Endothelial cell of umbilical vein (primary cell): ENCODE measurements around the gene ARHGAP22. TPM values are rescaled to one million over a fixed set of nuclear protein-coding genes. Genes with fewer than 3 reads are reported as not detected.

Experiments
- BruUV-seq: library from RNA; stranded (reverse); fragments of 400-500 nt; replicated peaks from 2 replicates; lab custom pipeline; 2021; lab: Mats Ljungman, UMichigan
- CTCF ChIA-PET: fragments of 300-600, 350-600 bp; sonication (Branson Sonifier 250); formaldehyde crosslinking; loops from one replicate; lab custom pipeline; 2021; ENCODE audit warnings: antibody characterized with exemption, inconsistent platforms; lab: Charles Lee
- POLR2A ChIA-PET: fragments of 300-600, 350-600 bp; sonication (Branson Sonifier 250); formaldehyde crosslinking; loops from one replicate; lab custom pipeline; 2021; ENCODE audit warnings: antibody characterized with exemption, inconsistent platforms; lab: Charles Lee
- DNase-seq: peaks from one replicate; pipeline ENCODE4 v3.0.0-alpha.2; 2011; ENCODE audit warnings: low read depth, low spot score
- FAIRE-seq: peaks from 2 replicates; lab custom pipeline; 2011; peaks lifted over from hg19 to GRCh38; lab: Jason Lieb, UNC
- H2AFZ ChIP-seq: 2 replicates; pipeline ENCODE4 v1.6.0; 2012; ENCODE audit warnings: low read depth, low read length, control low read depth, inconsistent platforms
- H3K27ac ChIP-seq: 2 replicates; pipeline ENCODE4 v1.5.1; 2011; ENCODE audit warnings: low read depth, mild to moderate bottlenecking, control low read depth, low read length, moderate library complexity; ENCODE audit not compliant: insufficient read depth
- H3K27me3 ChIP-seq, 2 experiments: 2 replicates each; pipeline versions ENCODE4 v1.6.0 to v1.6.1; 2011; ENCODE audit warnings: low read length in 2 of 2, mixed read lengths in 1 of 2; ENCODE audit not compliant: control insufficient read depth in 2 of 2, insufficient read depth in 2 of 2
- H3K36me3 ChIP-seq, 2 experiments: 2 replicates in 1 of 2; 3 replicates in 1 of 2; pipeline ENCODE4 v1.5.1; 2011; ENCODE audit warnings: low read length in 2 of 2, mild to moderate bottlenecking in 1 of 2, moderate library complexity in 1 of 2; ENCODE audit not compliant: control insufficient read depth in 2 of 2, insufficient read depth in 2 of 2; ENCODE audit errors: extremely low read depth in 1 of 2
- H3K4me1 ChIP-seq: 3 replicates; pipeline ENCODE4 v1.5.1; 2011; ENCODE audit warnings: mild to moderate bottlenecking, low read length; ENCODE audit not compliant: control insufficient read depth, insufficient read depth; ENCODE audit errors: extremely low read depth
- H3K4me2 ChIP-seq: 2 replicates; pipeline ENCODE4 v1.6.1; 2011; ENCODE audit warnings: low read length, control low read depth, mixed read lengths; ENCODE audit not compliant: insufficient read depth
- H3K4me3 ChIP-seq, 3 experiments: fragments of 200-600 bp in 1 of 3; sonication (generic), shearing (Covaris generic) in 1 of 3; replicated peaks in 1 of 3; 2 replicates each; pipeline ENCODE4 v1.5.1; 2011 to 2016; ENCODE audit warnings: control low read depth in 3 of 3, low read length in 3 of 3, mild to moderate bottlenecking in 2 of 3, inconsistent platforms in 1 of 3, low read depth in 1 of 3, moderate library complexity in 1 of 3; ENCODE audit not compliant: insufficient read depth in 1 of 3
- H3K79me2 ChIP-seq: 2 replicates; pipeline ENCODE4 v1.6.0; 2012; ENCODE audit warnings: low read length, inconsistent platforms; ENCODE audit not compliant: control insufficient read depth, insufficient read depth
- H3K9ac ChIP-seq: replicated peaks from 2 replicates; pipeline ENCODE3; 2011; ENCODE audit warnings: low read length, control low read depth; ENCODE audit not compliant: insufficient read depth; ENCODE audit errors: extremely low read depth
- H3K9me1 ChIP-seq: replicated peaks from 3 replicates; pipeline ENCODE4 v1.6.0; 2011; ENCODE audit warnings: mild to moderate bottlenecking, low read length; ENCODE audit not compliant: control insufficient read depth, insufficient read depth; ENCODE audit errors: extremely low read depth
- H3K9me3 ChIP-seq: replicated peaks from 2 replicates; pipeline ENCODE4 v1.5.1; 2012; ENCODE audit warnings: low read length, inconsistent platforms; ENCODE audit not compliant: control insufficient read depth, insufficient read depth
- H4K20me1 ChIP-seq: replicated peaks from 2 replicates; pipeline ENCODE3; 2011; ENCODE audit warnings: mild to moderate bottlenecking, low read length; ENCODE audit not compliant: control insufficient read depth, insufficient read depth; ENCODE audit errors: extremely low read depth
- EZH2 ChIP-seq: IDR thresholded peaks from 2 replicates; pipeline ENCODE4 v1.6.1; 2012; ENCODE audit warnings: borderline replicate concordance, low read depth, mild to moderate bottlenecking, moderate library complexity, low read length, inconsistent platforms; ENCODE audit not compliant: severe bottlenecking
- FOS ChIP-seq: IDR thresholded peaks from 2 replicates; pipeline ENCODE4 v1.6.1; 2011; ENCODE audit warnings: mild to moderate bottlenecking, low read length, moderate library complexity, borderline replicate concordance; ENCODE audit not compliant: insufficient read depth
- GATA2 ChIP-seq: IDR thresholded peaks from 2 replicates; pipeline ENCODE4 v1.7.0; 2011; ENCODE audit warnings: low read depth, mild to moderate bottlenecking, moderate library complexity, mixed read lengths, low read length; ENCODE audit not compliant: insufficient read length, insufficient read depth
- JUN ChIP-seq: IDR thresholded peaks from 2 replicates; pipeline ENCODE4 v1.6.1; 2011; ENCODE audit warnings: borderline replicate concordance, low read depth; ENCODE audit not compliant: insufficient read length, insufficient read depth
- MYC ChIP-seq: IDR thresholded peaks from one replicate; pipeline ENCODE4 v1.6.1; 2011; ENCODE audit warnings: mild to moderate bottlenecking, low read depth, low read length
- POLR2A ChIP-seq: IDR thresholded peaks from 2 replicates; pipeline ENCODE4 v1.6.1; 2012; ENCODE audit warnings: low read depth, mild to moderate bottlenecking, control low read depth, low read length
- POLR2AphosphoS5 ChIP-seq: IDR thresholded peaks from 2 replicates; pipeline ENCODE4 v1.6.1; 2012; ENCODE audit warnings: low read depth, mild to moderate bottlenecking, control low read depth, low read length, moderate library complexity; ENCODE audit not compliant: insufficient read depth
- dilution Hi-C: fragments of 300-500 bp; cut with MboI; formaldehyde crosslinking; loops from one replicate; pipeline ENCODE4 v1.15.0; 2019; ENCODE audit warnings: low sequenced_read_pairs; ENCODE audit not compliant: extremely low pct_ligation_motif_present
- intact Hi-C: fragments of 100-400 bp; cut with micrococcal nuclease; formaldehyde crosslinking; loops from one replicate; pipeline ENCODE4 v1.10.0; 2022
- polyA plus RNA-seq, 4 experiments: library from polyadenylated mRNA; depleted of rRNA in 3 of 4; stranded (reverse) in 3 of 4; unstranded in 1 of 4; fragments of >200 nt; gene quantifications; 2 replicates each; pipeline versions ENCODE4 v1.2.1 to v1.2.3, GENCODE V29; 2011 to 2012; ENCODE audit warnings: missing spikeins in 1 of 4
- total RNA-seq: library from RNA; stranded (reverse); gene quantifications from 2 replicates; pipeline ENCODE4 v1.2.3, GENCODE V29; 2021
- TF ChIP-seq, protein P1 (sequence below): IDR thresholded peaks from 2 replicates; pipeline ENCODE4 v1.6.1; 2011; ENCODE audit not compliant: insufficient read depth, insufficient read length
- TF ChIP-seq, protein P2 (sequence below), 2 donors: IDR thresholded peaks; 1 replicate in 1 of 2; 2 replicates in 1 of 2; pipeline ENCODE4 v1.5.1; 2011; ENCODE audit warnings: low read length in 2 of 2, mild to moderate bottlenecking in 2 of 2, moderate library complexity in 2 of 2, control low read depth in 1 of 2, inconsistent platforms in 1 of 2, low read depth in 1 of 2; ENCODE audit not compliant: insufficient read depth in 1 of 2; ENCODE audit errors: extremely low read depth in 1 of 2

The ARHGAP22 gene
- total and polyA plus RNA-seq, 2 donors (not counting 3 experiments of a cell fraction or from before 2014, with no cell fraction given): 8.6 to 50.3 TPM

DNA sequence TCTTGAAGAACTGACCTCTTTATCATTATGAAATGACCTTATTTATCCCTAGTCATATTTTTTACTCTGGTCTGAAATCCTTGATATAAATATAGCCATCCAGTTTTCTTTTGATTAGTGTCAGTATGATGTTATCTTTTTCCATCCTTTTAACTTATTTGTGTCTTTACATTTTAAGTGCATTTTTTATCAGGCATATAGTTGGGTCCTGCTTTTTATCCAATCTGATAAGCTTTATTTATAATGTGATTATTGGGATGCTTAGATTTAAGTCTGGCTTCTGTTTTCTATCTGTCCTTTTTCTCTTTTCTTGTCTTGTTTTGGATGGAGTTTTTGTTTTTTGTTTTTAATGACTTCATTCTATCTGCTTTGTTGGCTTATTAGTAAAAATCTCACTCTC lies 119.2 kb downstream of the ARHGAP22 start:
- POLR2A ChIA-PET: no interaction called here
- no TSS peak for BruUV-seq
- no peak overlapping the region for H2AFZ ChIP-seq
- H3K9ac ChIP-seq: no peak overlapping the region
- H3K9me1 ChIP-seq: no peaks in the 10 kb centered on the region
- peaks cover 8% of the 10 kb centered on the region for H3K79me2 ChIP-seq
- TF ChIP-seq POLR2AphosphoS5 (no peak), POLR2A (no peak)
- CTCF ChIA-PET: no interaction called here
- H3K4me3 ChIP-seq: no peak overlapping the region
- no peaks in the 10 kb centered on the region for H3K4me1 ChIP-seq
- H3K36me3 ChIP-seq: no peaks in the 10 kb centered on the region
- no peaks in the 10 kb centered on the region for H3K9me3 ChIP-seq
- intact Hi-C loops (no loop called here), dilution Hi-C loops (no loop called here)
- no peak overlapping the region for H3K27ac ChIP-seq
- H3K4me2 ChIP-seq: no peak overlapping the region
- H4K20me1 ChIP-seq: no peaks in the 10 kb centered on the region
- FAIRE-seq: no peak
- no peaks in the 10 kb centered on the region for H3K27me3 ChIP-seq
- no peak for DNase-seq

DNA sequence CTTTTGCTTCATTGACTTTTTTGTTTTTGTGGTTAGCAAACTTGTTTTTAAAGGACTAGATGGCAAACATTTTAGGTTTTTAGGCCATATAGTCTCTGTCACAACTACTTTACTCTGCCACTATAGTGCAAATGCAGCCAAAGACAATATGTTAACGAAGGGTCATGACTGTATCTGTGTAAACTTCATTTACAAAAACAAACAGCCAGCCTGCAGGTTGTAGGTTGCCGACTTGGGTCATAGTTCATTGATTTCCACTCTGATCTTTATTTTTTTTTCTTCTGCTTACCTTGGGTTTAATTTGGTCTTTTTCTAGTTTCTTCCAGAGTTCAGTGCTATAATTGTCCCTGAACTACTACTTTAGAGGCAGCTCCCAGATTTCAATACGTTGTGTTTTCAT lies 120.0 kb downstream of the ARHGAP22 start:
- BruUV-seq: no TSS peak
- H3K36me3 ChIP-seq: no peaks in the 10 kb centered on the region
- TF ChIP-seq MYC (no peak), GATA2 (no peak), POLR2A (no peak), FOS (no peak), EZH2 (no peak), POLR2AphosphoS5 (no peak), JUN (no peak)
- TF ChIP-seq, protein P1, sequence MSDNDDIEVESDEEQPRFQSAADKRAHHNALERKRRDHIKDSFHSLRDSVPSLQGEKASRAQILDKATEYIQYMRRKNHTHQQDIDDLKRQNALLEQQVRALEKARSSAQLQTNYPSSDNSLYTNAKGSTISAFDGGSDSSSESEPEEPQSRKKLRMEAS: no peak
- TF ChIP-seq, protein P2, sequence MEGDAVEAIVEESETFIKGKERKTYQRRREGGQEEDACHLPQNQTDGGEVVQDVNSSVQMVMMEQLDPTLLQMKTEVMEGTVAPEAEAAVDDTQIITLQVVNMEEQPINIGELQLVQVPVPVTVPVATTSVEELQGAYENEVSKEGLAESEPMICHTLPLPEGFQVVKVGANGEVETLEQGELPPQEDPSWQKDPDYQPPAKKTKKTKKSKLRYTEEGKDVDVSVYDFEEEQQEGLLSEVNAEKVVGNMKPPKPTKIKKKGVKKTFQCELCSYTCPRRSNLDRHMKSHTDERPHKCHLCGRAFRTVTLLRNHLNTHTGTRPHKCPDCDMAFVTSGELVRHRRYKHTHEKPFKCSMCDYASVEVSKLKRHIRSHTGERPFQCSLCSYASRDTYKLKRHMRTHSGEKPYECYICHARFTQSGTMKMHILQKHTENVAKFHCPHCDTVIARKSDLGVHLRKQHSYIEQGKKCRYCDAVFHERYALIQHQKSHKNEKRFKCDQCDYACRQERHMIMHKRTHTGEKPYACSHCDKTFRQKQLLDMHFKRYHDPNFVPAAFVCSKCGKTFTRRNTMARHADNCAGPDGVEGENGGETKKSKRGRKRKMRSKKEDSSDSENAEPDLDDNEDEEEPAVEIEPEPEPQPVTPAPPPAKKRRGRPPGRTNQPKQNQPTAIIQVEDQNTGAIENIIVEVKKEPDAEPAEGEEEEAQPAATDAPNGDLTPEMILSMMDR (IDR thresholded peaks at IDR 0.05; ENCODE audit: extremely low read depth in 1 of 2, insufficient read depth in 1 of 2, low read depth in 1 of 2, low read length in 2 of 2): no peak
- H3K4me2 ChIP-seq: no peak overlapping the region
- H3K79me2 ChIP-seq: peaks cover 2% of the 10 kb centered on the region
- FAIRE-seq (no peak), DNase-seq (no peak)
- H3K9me3 ChIP-seq: no peaks in the 10 kb centered on the region
- no peaks in the 10 kb centered on the region for H3K4me1 ChIP-seq
- intact Hi-C loops (no loop called here), dilution Hi-C loops (no loop called here)
- H3K27me3 ChIP-seq: no peaks in the 10 kb centered on the region
- H3K9ac ChIP-seq: no peak overlapping the region
- H3K9me1 ChIP-seq: no peaks in the 10 kb centered on the region
- no peaks in the 10 kb centered on the region for H4K20me1 ChIP-seq
- POLR2A ChIA-PET: no interaction called here
- no peak overlapping the region for H3K27ac ChIP-seq
- CTCF ChIA-PET: interaction anchor here (0.9 kb wide), 1 partner anchor 16 kb away, joined by 3 read pairs; no protein-coding TSS in a partner anchor
- no peak overlapping the region for H3K4me3 ChIP-seq
- H2AFZ ChIP-seq: no peak overlapping the region
